ENCODE measurements around the gene PIP4K2C. TPM values are rescaled to one million over a fixed set of nuclear protein-coding genes. Genes with fewer than 3 reads are reported as not detected.
"Not testable (repeated sequence)": the region's sequence is repeated elsewhere in the genome, so short reads cannot be mapped to it uniquely, and the experiment has no call there.

The PIP4K2C gene
- total RNA-seq, 1 experiment from 2014 or later, result 27.2 TPM

- DNase-seq (ENCODE audit: low spot score), result no peak
Observed at GRCh38 chr12:57558864-57559263, 32.1 kb upstream of the PIP4K2C start.

- DNase-seq (ENCODE audit: low spot score), result no peak
Observed at GRCh38 chr12:57560516-57560915, 30.5 kb upstream of the PIP4K2C start.

- DNase-seq (ENCODE audit: low spot score), result not testable (repeated sequence)
Observed at GRCh38 chr12:57561117-57561516, 29.9 kb upstream of the PIP4K2C start.

- no peak for DNase-seq (ENCODE audit: low spot score)
Observed at GRCh38 chr12:57563358-57563757, 27.6 kb upstream of the PIP4K2C start.

- DNase-seq (ENCODE audit: low spot score), result no peak
Observed at GRCh38 chr12:57564178-57564740, 26.7 kb upstream of the PIP4K2C start.

- no peak for DNase-seq (ENCODE audit: low spot score)
Observed at GRCh38 chr12:57568838-57569237, 22.2 kb upstream of the PIP4K2C start.

GRCh38 chr12:57569858-57570257, 21.1 kb upstream of the PIP4K2C start:
- DNase-seq (ENCODE audit: low spot score), result no peak

GRCh38 chr12:57570438-57570837, 20.6 kb upstream of the PIP4K2C start:
- not testable (repeated sequence) for DNase-seq (ENCODE audit: low spot score)

GRCh38 chr12:57571926-57572762, 18.8 kb upstream of the PIP4K2C start:
- DNase-seq (ENCODE audit: low spot score), result no peak

- no peak for DNase-seq (ENCODE audit: low spot score)
Observed at GRCh38 chr12:57574795-57575194, 16.2 kb upstream of the PIP4K2C start.

GRCh38 chr12:57575771-57576612, 15.0 kb upstream of the PIP4K2C start:
- no peak for DNase-seq (ENCODE audit: low spot score)

- DNase-seq (ENCODE audit: low spot score), result no peak
Observed at GRCh38 chr12:57576613-57577160, 14.3 kb upstream of the PIP4K2C start.

- no peak for DNase-seq (ENCODE audit: low spot score)
Observed at GRCh38 chr12:57577981-57578758, 12.8 kb upstream of the PIP4K2C start.

GRCh38 chr12:57579011-57579410, 12.0 kb upstream of the PIP4K2C start:
- DNase-seq (ENCODE audit: low spot score), result no peak

GRCh38 chr12:57579677-57580465, 11.1 kb upstream of the PIP4K2C start:
- no peak for DNase-seq (ENCODE audit: low spot score)

- DNase-seq (ENCODE audit: low spot score), result no peak
Observed at GRCh38 chr12:57580466-57580795, 10.6 kb upstream of the PIP4K2C start.

GRCh38 chr12:57581802-57582201, 9.2 kb upstream of the PIP4K2C start:
- DNase-seq (ENCODE audit: low spot score), result no peak

- no peak for DNase-seq (ENCODE audit: low spot score)
Observed at GRCh38 chr12:57582440-57582839, 8.6 kb upstream of the PIP4K2C start.

- peak; percentile 69 for DNase-seq (ENCODE audit: low spot score)
Observed at GRCh38 chr12:57583008-57583831, 7.8 kb upstream of the PIP4K2C start.

- no peak for DNase-seq (ENCODE audit: low spot score)
Observed at GRCh38 chr12:57584050-57584449, 6.9 kb upstream of the PIP4K2C start.

Measured in H4 (cell line).